ENCODE data around the gene HID1. TPM values are rescaled to one million over a fixed set of nuclear protein-coding genes. Genes with fewer than 3 reads are reported as not detected.

Gene HID1
- total and polyA plus RNA-seq, 9 of the 15 experiments (the other 6 are each of a cell fraction or from before 2014, with no cell fraction given), result 0.14 to 2.1 (median 0.54) TPM; not detected in 2

GRCh38 chr17:75012346-75013091 lies 40.0 kb upstream of the HID1 start, which contains the start of gene MRPL58 (continued):
- TF ChIP-seq ZNF76 (CRISPR knock-in tag; IDR thresholded peaks at IDR 0.05; ENCODE audit: borderline replicate concordance), result no peak
- no peak for TF ChIP-seq ZNF740 (CRISPR knock-in tag; IDR thresholded peaks at IDR 0.05)
- TF ChIP-seq ZNF740 (tag; IDR thresholded peaks at IDR 0.05), result no peak
- TF ChIP-seq UBTF (IDR thresholded peaks at IDR 0.05; ENCODE audit: borderline replicate concordance in 1 of 2, low read depth in 2 of 2, low read length in 2 of 2), result peak; percentile 95 to 97; a peak in 3 of 4 replicates
- TF ChIP-seq BRF2 (IDR thresholded peaks at IDR 0.05; ENCODE audit: borderline replicate concordance, insufficient read depth, insufficient read length), result no peak
- TF ChIP-seq TAF7 (tag; IDR thresholded peaks at IDR 0.05), result peak; percentile 91
- peak; percentile 99 for TF ChIP-seq TAF1 (IDR thresholded peaks at IDR 0.05; ENCODE audit: control insufficient read depth, extremely low read depth, insufficient read depth, low read length, severe bottlenecking)
- no peak for TF ChIP-seq ZNF41 (CRISPR knock-in tag; conservative IDR thresholded peaks at IDR 0.05)
- no peak for TF ChIP-seq SREBF2 (CRISPR knock-in tag; IDR thresholded peaks at IDR 0.05)
- no peak for TF ChIP-seq FOXO4 (CRISPR knock-in tag; IDR thresholded peaks at IDR 0.05)
- TF ChIP-seq ESRRB (CRISPR knock-in tag; IDR thresholded peaks at IDR 0.05; ENCODE audit: borderline replicate concordance), result no peak
- TF ChIP-seq XRCC4 (IDR thresholded peaks at IDR 0.05; ENCODE audit: extremely low read depth, insufficient read depth, insufficient read length), result no peak
- TF ChIP-seq USF1 (CRISPR knock-in tag; IDR thresholded peaks at IDR 0.05), result 0 out of 2 replicates have a peak, but pooled peaks have one; percentile 11
- TF ChIP-seq ZNF3 (CRISPR knock-in tag; IDR thresholded peaks at IDR 0.05), result no peak
- TF ChIP-seq POLR2AphosphoS2 (IDR thresholded peaks at IDR 0.05; ENCODE audit: low read length), result no peak
- peak; percentile 30 to 47; a peak in 3 of 4 replicates for TF ChIP-seq SIX5 (IDR thresholded peaks at IDR 0.05; ENCODE audit: borderline replicate concordance in 1 of 2, insufficient read depth in 1 of 2, low read depth in 1 of 2, low read length in 2 of 2)
